Measurements from ENCODE around the gene LPAR2. TPM values are rescaled to one million over a fixed set of nuclear protein-coding genes. Genes with fewer than 3 reads are reported as not detected.

Gene LPAR2
- 0.16 and 1.2 TPM in 2 replicates for total RNA-seq

GRCh38 chr19:19627621-19628500 lies at the start of gene LPAR2:
Gene LPAR2, minus strand, starts transcription at chr19:19628220. Its CDS starts 945 bp downstream, at chr19:19627275.

GRCh38 chr19:19668230-19669012 lies 40.4 kb upstream of the LPAR2 start, which contains the start of gene ZNF101:
Gene ZNF101, plus strand, starts transcription at chr19:19668839. Its CDS starts 125 bp downstream, at chr19:19668964.

GRCh38 chr19:19663256-19664120 lies 35.5 kb upstream of the LPAR2 start, which contains the start of gene ATP13A1:
Gene ATP13A1, minus strand, starts transcription at chr19:19663676. Its CDS starts 10 bp downstream, at chr19:19663666.

GRCh38 chr19:19643158-19644053 lies 15.4 kb upstream of the LPAR2 start, which contains the start of gene GMIP:
Gene GMIP, minus strand, starts transcription at chr19:19643657. Its CDS starts 128 bp downstream, at chr19:19643529.

GRCh38 chr19:19618219-19619051 lies 9.6 kb downstream of the LPAR2 start, which contains the start of gene PBX4:
Gene PBX4, minus strand, starts transcription at chr19:19618687. Its CDS starts 58 bp downstream, at chr19:19618629.

Other genes with a start within 250 kb of the LPAR2 start
- 32.9 and 70.2 TPM in 2 replicates for gene GATAD2A, start 222.5 kb downstream of the LPAR2 start, total RNA-seq
- gene TSSK6, start 112.7 kb downstream of the LPAR2 start, total RNA-seq, result 1.0 and 1.3 TPM in 2 replicates
- gene NDUFA13, start 112.0 kb downstream of the LPAR2 start, total RNA-seq, result 183 and 201 TPM in 2 replicates
- 0.31 TPM in 1 of 2 replicates, not detected in the other for gene YJEFN3, start 99.3 kb downstream of the LPAR2 start, total RNA-seq
- under 0.01 TPM in 1 of 2 replicates, not detected in the other for gene CILP2, start 90.0 kb downstream of the LPAR2 start, total RNA-seq
- 0.06 TPM in 1 of 2 replicates, not detected in the other for gene PBX4, start 9.5 kb downstream of the LPAR2 start, total RNA-seq
- gene GMIP, start 15.4 kb upstream of the LPAR2 start, total RNA-seq, result 5.5 and 9.8 TPM in 2 replicates
- 18.6 and 37.9 TPM in 2 replicates for gene ATP13A1, start 35.5 kb upstream of the LPAR2 start, total RNA-seq
- gene ZNF101, start 40.6 kb upstream of the LPAR2 start, total RNA-seq, result 9.7 and 13.0 TPM in 2 replicates
- gene ZNF14, start 104.9 kb upstream of the LPAR2 start, total RNA-seq, result 3.4 and 5.3 TPM in 2 replicates
- gene ZNF506, start 193.5 kb upstream of the LPAR2 start, total RNA-seq, result 5.7 and 13.2 TPM in 2 replicates
- 2.3 and 4.3 TPM in 2 replicates for gene ZNF253, start 237.7 kb upstream of the LPAR2 start, total RNA-seq